Osteoblast (primary cell): Measurements from ENCODE around the gene OR4N5. TPM values are rescaled to one million over a fixed set of nuclear protein-coding genes. Genes with fewer than 3 reads are reported as not detected.

Experiments used
- DNase-seq: peaks from one replicate; pipeline ENCODE4 v3.0.0; 2011; ENCODE audit warnings: low spot score, mixed read lengths; ENCODE audit not compliant: insufficient read length; ENCODE audit errors: missing footprints
- H2AFZ ChIP-seq: 2 replicates; pipeline ENCODE4 v1.6.0; 2011; ENCODE audit warnings: mild to moderate bottlenecking, low read length
- H3K27ac ChIP-seq: 2 replicates; pipeline ENCODE4 v1.5.1; 2011; ENCODE audit warnings: mild to moderate bottlenecking, low read depth, low read length, moderate library complexity
- H3K27me3 ChIP-seq: 2 replicates; pipeline ENCODE4 v1.6.0; 2012; ENCODE audit warnings: mild to moderate bottlenecking, control low read depth, inconsistent platforms, low read length, moderate library complexity; ENCODE audit not compliant: insufficient read depth
- H3K36me3 ChIP-seq: 2 replicates; pipeline ENCODE4 v1.5.1; 2011; ENCODE audit warnings: mild to moderate bottlenecking, low read length, control low read depth, moderate library complexity; ENCODE audit not compliant: insufficient read depth
- H3K4me1 ChIP-seq: 2 replicates; pipeline ENCODE4 v1.5.1; 2011; ENCODE audit warnings: mild to moderate bottlenecking, low read length, control low read depth, moderate library complexity; ENCODE audit not compliant: insufficient read depth
- H3K4me2 ChIP-seq: 2 replicates; pipeline ENCODE4 v1.6.0; 2011; ENCODE audit warnings: mild to moderate bottlenecking, low read length; ENCODE audit not compliant: insufficient read depth
- H3K4me3 ChIP-seq: fragments of 200-600 bp; sonication (generic); 3 replicates; pipeline ENCODE4 v1.5.1; 2012; ENCODE audit warnings: mild to moderate bottlenecking, low read length, inconsistent platforms; ENCODE audit not compliant: insufficient read depth
- H3K79me2 ChIP-seq: 2 replicates; pipeline ENCODE4 v1.6.0; 2012; ENCODE audit warnings: mild to moderate bottlenecking, low read length, control low read depth, inconsistent platforms; ENCODE audit not compliant: insufficient read depth
- H3K9me3 ChIP-seq: 2 replicates; pipeline ENCODE4 v1.5.1; 2011; ENCODE audit warnings: low read depth, low read length, control low read depth
- H4K20me1 ChIP-seq: 2 replicates; pipeline ENCODE4 v1.6.0; 2012; ENCODE audit warnings: mild to moderate bottlenecking, low read length, control low read depth; ENCODE audit not compliant: insufficient read depth
- total RNA-seq: library from RNA; depleted of rRNA; stranded (reverse); fragments of >200 nt; gene quantifications from 2 replicates; pipeline ENCODE4 v1.2.3, GENCODE V29; 2012
- TF ChIP-seq, protein P1 (sequence below): IDR thresholded peaks from 2 replicates; pipeline ENCODE4 v1.5.1; 2011; ENCODE audit warnings: mild to moderate bottlenecking, low read depth, low read length, moderate library complexity; ENCODE audit errors: extremely low read depth

Gene OR4N5
- total RNA-seq, 1 donor: not detected

DNA sequence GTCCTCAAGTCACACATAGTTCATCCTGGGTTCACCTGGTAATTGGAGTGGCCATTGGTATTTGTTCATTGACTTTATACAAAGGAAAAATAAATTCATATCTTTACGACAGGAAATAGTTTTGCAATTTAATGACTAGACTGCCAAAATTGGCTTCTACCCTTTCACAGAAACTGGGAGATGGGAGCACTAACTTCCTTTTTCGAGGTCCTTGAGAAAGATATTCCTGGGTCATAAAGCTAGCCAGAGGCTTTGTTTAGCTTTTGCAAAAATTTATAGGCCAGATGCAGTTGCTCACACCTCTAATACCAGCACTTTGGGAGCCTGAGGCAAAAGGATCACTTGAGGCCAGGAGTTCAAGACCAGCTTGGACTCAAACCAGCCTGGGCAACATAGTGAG, 41.9 kb downstream of the OR4N5 start:
- Histone ChIP-seq H3K36me3 (no peaks in the 10 kb centered on the region), H2AFZ (no peak overlapping the region), H4K20me1 (no peaks in the 10 kb centered on the region), H3K27ac (no peak overlapping the region), H3K9me3 (no peaks in the 10 kb centered on the region), H3K4me3 (no peak overlapping the region), H3K4me1 (no peaks in the 10 kb centered on the region), H3K79me2 (no peaks in the 10 kb centered on the region), H3K4me2 (no peak overlapping the region), H3K27me3 (no peaks in the 10 kb centered on the region)
- DNase-seq: no peak
- TF ChIP-seq, protein P1, sequence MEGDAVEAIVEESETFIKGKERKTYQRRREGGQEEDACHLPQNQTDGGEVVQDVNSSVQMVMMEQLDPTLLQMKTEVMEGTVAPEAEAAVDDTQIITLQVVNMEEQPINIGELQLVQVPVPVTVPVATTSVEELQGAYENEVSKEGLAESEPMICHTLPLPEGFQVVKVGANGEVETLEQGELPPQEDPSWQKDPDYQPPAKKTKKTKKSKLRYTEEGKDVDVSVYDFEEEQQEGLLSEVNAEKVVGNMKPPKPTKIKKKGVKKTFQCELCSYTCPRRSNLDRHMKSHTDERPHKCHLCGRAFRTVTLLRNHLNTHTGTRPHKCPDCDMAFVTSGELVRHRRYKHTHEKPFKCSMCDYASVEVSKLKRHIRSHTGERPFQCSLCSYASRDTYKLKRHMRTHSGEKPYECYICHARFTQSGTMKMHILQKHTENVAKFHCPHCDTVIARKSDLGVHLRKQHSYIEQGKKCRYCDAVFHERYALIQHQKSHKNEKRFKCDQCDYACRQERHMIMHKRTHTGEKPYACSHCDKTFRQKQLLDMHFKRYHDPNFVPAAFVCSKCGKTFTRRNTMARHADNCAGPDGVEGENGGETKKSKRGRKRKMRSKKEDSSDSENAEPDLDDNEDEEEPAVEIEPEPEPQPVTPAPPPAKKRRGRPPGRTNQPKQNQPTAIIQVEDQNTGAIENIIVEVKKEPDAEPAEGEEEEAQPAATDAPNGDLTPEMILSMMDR: no peak

DNA sequence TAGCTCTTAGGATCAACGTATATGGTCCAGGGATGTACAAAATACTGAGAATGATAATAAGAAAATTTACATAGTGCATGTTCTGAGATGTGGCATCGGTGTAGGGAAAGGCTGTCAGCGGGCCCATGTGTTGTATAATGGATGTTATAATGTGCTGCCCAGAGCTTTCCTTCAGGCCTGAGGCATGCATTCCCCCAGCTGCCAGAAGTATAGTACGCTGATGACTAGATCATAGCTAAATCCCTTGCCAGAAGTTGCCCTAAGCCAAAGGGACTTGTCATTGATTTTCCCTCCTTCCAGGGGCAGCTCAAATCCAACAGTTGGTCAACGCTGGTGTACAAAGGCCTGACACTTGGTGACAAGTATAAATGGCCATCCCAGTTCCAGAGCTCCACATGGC, 45.6 kb downstream of the OR4N5 start:
- H3K4me2 ChIP-seq: no peak overlapping the region
- no peaks in the 10 kb centered on the region for H3K36me3 ChIP-seq
- H3K9me3 ChIP-seq: no peaks in the 10 kb centered on the region
- H3K4me1 ChIP-seq: no peaks in the 10 kb centered on the region
- no peak overlapping the region for H3K27ac ChIP-seq
- no peaks in the 10 kb centered on the region for H4K20me1 ChIP-seq
- no peaks in the 10 kb centered on the region for H3K79me2 ChIP-seq
- TF ChIP-seq, protein P1: no peak
- no peak overlapping the region for H2AFZ ChIP-seq
- H3K27me3 ChIP-seq: no peaks in the 10 kb centered on the region
- no peak overlapping the region for H3K4me3 ChIP-seq
- no peak for DNase-seq

DNA sequence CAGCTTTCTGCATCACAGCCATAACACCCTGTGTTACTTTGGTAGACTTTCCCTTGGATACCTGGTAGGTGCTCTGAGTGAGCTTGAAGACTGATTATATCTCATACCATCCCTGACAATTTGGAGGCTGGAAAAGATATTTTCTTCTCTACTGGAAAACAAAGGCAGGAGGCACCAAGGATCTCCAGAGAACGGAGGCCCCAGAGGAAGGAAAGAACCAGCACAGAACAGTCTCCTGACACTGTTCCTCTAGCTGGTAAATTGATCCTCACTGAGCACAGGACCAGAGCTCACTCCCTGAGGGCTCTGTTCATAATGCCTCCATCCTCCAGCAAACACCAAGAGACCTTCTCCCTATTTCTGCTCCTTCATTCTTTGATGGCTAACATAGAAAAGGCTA, 52.0 kb downstream of the OR4N5 start, which contains the start of gene OR11G2:
Gene OR11G2 (plus strand): TSS at position 301 of the 400 bp plus-strand sequence. CDS start 6,542 bp downstream, outside the sequence.
- Histone ChIP-seq H3K27me3 (no peaks in the 10 kb centered on the region), H3K4me2 (no peak within 1 kb of the TSS), H2AFZ (no peak within 1 kb of the TSS), H3K9me3 (no peaks in the 10 kb centered on the region), H3K36me3 (no peaks in the 10 kb centered on the region), H3K79me2 (no peaks in the 10 kb centered on the region), H3K27ac (no peak within 1 kb of the TSS), H3K4me1 (no peaks in the 10 kb centered on the region), H3K4me3 (no peak within 1 kb of the TSS), H4K20me1 (no peaks in the 10 kb centered on the region)
- DNase-seq: no peak
- TF ChIP-seq, protein P1: no peak

DNA sequence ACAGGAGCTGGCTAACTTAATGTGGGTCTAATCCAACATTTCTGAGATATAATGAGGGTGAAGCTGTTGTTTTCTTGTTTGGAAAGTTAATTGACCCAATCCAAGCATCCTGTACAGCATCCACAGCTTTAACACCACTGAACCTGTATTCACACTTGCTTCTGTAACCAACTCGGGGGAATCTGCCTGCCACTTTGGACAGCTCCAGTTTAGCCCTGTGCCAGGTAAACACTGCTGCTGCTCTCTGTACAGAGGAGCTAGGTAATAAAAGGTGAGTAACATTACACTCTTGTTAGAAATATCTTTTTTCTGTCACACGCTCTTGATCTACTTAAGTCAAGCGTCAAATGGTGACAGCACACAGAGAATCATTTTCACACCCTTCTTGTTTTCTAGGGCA, 52.8 kb downstream of the OR4N5 start:
- H4K20me1 ChIP-seq: no peaks in the 10 kb centered on the region
- no peak overlapping the region for H2AFZ ChIP-seq
- no peak overlapping the region for H3K4me3 ChIP-seq
- H3K36me3 ChIP-seq: no peaks in the 10 kb centered on the region
- no peak overlapping the region for H3K4me2 ChIP-seq
- DNase-seq: no peak
- TF ChIP-seq, protein P1: no peak
- no peaks in the 10 kb centered on the region for H3K9me3 ChIP-seq
- no peaks in the 10 kb centered on the region for H3K27me3 ChIP-seq
- no peaks in the 10 kb centered on the region for H3K79me2 ChIP-seq
- no peaks in the 10 kb centered on the region for H3K4me1 ChIP-seq
- H3K27ac ChIP-seq: no peak overlapping the region
